Activated CD4-positive, alpha-beta memory T cell treated with anti-CD3 and anti-CD28 coated beads for 36 hours (primary cell): ENCODE data around the gene HAT1. TPM values are rescaled to one million over a fixed set of nuclear protein-coding genes. Genes with fewer than 3 reads are reported as not detected.
"Not testable (repeated sequence)": the region's sequence is repeated elsewhere in the genome, so short reads cannot be mapped to it uniquely, and the experiment has no call there.

Experiments
- CTCF ChIA-PET: fragments of 350-600 bp; sonication (Branson Sonifier 250); formaldehyde crosslinking; loops from one replicate; lab custom pipeline; 2021; ENCODE audit warnings: antibody characterized with exemption, inconsistent platforms; lab: Charles Lee
- POLR2A ChIA-PET: fragments of 350-600 bp; sonication (Branson Sonifier 250); formaldehyde crosslinking; loops from one replicate; lab custom pipeline; 2021; ENCODE audit warnings: antibody characterized with exemption; lab: Charles Lee
- DNase-seq: peaks from one replicate; pipeline ENCODE4 v3.0.0-alpha.2; 2020
- H3K27ac Mint-ChIP-seq: one replicate; pipeline ENCODE4 v1.8.0; 2021; ENCODE audit warnings: mixed read lengths
- H3K27me3 Mint-ChIP-seq: one replicate; pipeline ENCODE4 v1.8.0; 2021; ENCODE audit warnings: mixed read lengths
- H3K36me3 Mint-ChIP-seq: one replicate; pipeline ENCODE4 v1.8.0; 2021; ENCODE audit warnings: mixed read lengths
- H3K4me1 Mint-ChIP-seq: one replicate; pipeline ENCODE4 v1.8.0; 2021; ENCODE audit warnings: low read depth, mixed read lengths
- H3K4me3 Mint-ChIP-seq: one replicate; pipeline ENCODE4 v1.8.0; 2021; ENCODE audit warnings: mild to moderate bottlenecking, mixed read lengths
- H3K9me3 Mint-ChIP-seq: one replicate; pipeline ENCODE4 v1.8.0; 2021; ENCODE audit warnings: mixed read lengths
- intact Hi-C: fragments of 100-400 bp; cut with micrococcal nuclease; formaldehyde crosslinking; loops from one replicate; pipeline ENCODE4 v1.15.1; 2023
- total RNA-seq, 2 experiments: library from RNA; stranded (reverse); gene quantifications; one replicate each; pipeline ENCODE4 v1.2.3, GENCODE V29; 2021

HAT1 gene
- total RNA-seq, 2 experiments from 2014 or later: 86.2 to 90.8 TPM

DNA sequence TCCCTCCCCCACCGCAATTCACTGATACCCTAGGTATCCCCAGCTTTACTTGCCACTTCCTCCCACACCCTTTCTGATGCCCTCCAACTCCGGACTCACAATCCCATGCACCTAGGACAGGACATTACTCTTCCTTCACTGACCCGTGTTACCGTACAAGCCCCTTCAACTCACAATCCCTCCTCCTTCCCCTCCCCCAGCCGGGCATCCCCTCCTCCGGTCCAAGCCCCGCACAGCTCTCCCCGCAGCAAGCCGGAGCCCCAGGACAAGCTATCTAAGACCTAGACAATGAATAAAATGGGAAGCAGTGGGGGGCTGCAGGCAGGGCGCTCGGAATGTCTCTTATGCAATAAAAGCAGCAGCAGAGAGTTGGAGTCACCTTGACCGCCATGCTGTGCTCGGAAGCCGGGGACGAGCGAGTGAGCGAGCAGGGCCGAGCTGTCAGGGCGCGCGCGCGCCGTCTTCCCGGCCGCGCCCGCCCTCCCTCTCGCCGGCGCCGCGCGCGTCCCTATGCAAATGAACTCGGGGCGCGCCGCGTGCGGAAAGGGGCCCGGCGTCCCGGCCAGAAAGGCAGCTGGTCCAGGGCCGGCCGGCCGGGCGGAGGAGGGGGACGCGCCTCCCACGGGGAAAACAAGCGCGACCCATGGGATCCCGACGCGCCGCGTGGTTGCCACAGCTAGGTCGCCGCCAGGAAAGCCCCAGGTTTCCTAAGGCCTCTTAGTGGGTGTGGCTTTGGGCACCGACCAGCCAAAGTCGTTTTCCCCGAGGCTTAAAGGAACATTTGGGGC, 28.2 kb upstream of the HAT1 start, which contains the start of gene SLC25A12:
TSS of gene SLC25A12 (minus strand) at position 421 of the 788 bp plus-strand sequence. CDS start at position 391, 30 bp downstream.
- peak; percentile 83 for DNase-seq
- Mint-ChIP-seq H3K9me3 (no peaks in the 10 kb centered on the region), H3K27me3 (peaks cover 3% of the 10 kb centered on the region), H3K27ac (peak within 1 kb of the TSS; percentile 91), H3K36me3 (peaks cover 14% of the 10 kb centered on the region), H3K4me3 (peak within 1 kb of the TSS; percentile 96), H3K4me1 (peaks cover 26% of the 10 kb centered on the region)
- ChIA-PET POLR2A (interaction anchor here (0.8 to 2.7 kb wide), 6 partner anchors 11 to 965 kb away, joined by 3 to 18 read pairs (median 4); partner anchors contain the start of genes GORASP2 and HAT1), CTCF (interaction anchor here (0.9 to 2.8 kb wide), 3 partner anchors 17 to 209 kb away, joined by 3 to 8 read pairs (median 3); partner anchors contain the start of genes DLX2 and HAT1)
- intact Hi-C loops: loop anchor here (1.0 kb wide), 1 partner anchor 28 kb away; the partner anchor contains the start of gene HAT1

DNA sequence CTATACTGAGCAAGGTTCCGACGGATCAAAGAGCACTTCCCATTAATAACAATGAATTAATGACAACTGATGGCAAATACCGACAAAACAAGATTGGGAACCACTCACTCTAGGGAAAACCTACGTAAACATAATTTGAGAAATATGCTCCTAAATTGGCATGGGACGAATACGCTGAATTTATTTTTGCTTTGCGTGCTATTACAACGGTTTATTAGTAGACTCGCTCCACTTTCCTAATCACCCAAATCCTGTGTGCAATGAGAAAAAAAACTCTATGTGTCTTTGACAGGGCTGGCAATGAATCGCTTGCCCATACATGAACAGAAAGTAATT, 27.7 kb upstream of the HAT1 start:
- POLR2A ChIA-PET: interaction anchor here (1.1 to 2.7 kb wide), 4 partner anchors 12 to 965 kb away, joined by 3 to 18 read pairs (median 4); partner anchors contain the start of gene GORASP2
- H3K4me1 Mint-ChIP-seq: peaks cover 23% of the 10 kb centered on the region

DNA sequence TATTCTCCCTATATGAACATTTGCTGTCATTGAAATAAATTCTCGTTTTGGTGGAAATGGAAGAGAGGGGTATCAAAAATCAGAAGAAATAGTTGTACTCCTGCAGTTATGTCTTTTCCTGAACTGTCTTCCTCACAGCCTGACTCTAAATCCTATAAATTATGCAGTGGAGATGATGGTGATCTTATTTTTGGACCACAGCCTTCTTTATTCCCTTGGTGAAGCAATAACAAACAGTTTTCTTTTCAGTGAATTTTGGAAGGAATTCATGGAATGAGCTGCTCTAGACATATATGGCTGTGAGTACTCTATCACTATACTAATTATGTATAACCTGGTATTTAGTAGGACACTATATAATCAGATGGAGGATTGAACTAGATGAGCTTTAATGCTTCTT, 26.5 kb upstream of the HAT1 start:
- H3K4me3 Mint-ChIP-seq: no peak overlapping the region
- CTCF ChIA-PET: no interaction called here

More for the DNA sequence above, 27.7 kb upstream of the HAT1 start:
- H3K27ac Mint-ChIP-seq: peak overlapping the region; percentile 60
- peaks cover 14% of the 10 kb centered on the region for H3K36me3 Mint-ChIP-seq
- DNase-seq: no peak
- H3K27me3 Mint-ChIP-seq: peaks cover 3% of the 10 kb centered on the region
- no peaks in the 10 kb centered on the region for H3K9me3 Mint-ChIP-seq
- intact Hi-C loops: loop anchor here (1.0 kb wide), 1 partner anchor 28 kb away; the partner anchor contains the start of gene HAT1
- CTCF ChIA-PET: interaction anchor here (0.9 to 2.8 kb wide), 3 partner anchors 18 to 208 kb away, joined by 3 to 8 read pairs (median 3); partner anchors contain the start of genes DLX2 and HAT1
- H3K4me3 Mint-ChIP-seq: peak overlapping the region; percentile 96

DNA sequence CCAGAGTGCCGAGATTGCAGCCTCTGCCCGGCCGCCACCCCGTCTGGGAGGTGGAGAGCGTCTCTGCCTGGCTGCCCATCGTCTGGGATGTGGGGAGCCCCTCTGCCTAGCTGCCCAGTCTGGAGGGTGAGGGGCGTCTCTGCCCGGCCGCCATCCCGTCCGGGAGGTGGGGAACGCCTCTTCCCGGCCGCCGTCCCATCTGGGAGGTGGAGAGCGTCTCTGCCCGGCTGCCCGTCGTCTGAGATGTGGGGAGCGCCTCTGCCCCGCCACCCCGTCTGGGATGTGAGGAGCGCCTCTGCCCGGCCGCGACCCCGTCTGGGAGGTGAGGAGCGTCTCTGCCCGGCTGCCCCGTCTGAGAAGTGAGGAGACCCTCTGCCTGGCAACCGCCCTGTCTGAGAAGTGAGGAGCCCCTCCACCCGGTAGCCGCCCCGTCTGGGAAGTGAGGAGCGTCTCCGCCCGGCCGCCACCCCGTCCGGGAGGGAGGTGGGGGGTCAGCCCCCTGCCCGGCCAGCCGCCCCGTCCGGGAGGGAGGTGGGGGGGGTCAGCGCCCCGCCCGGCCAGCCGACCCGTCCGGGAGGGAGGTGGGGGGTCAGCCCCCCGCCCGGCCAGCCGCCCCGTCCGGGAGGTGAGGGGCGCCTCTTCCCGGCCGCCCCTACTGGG, 22.5 kb upstream of the HAT1 start:
- POLR2A ChIA-PET, H3K4me3 Mint-ChIP-seq, H3K4me1 Mint-ChIP-seq, H3K36me3 Mint-ChIP-seq, intact Hi-C loops, H3K27me3 Mint-ChIP-seq, CTCF ChIA-PET, H3K27ac Mint-ChIP-seq, H3K9me3 Mint-ChIP-seq, DNase-seq: not testable (repeated sequence)

More for the DNA sequence above, 26.5 kb upstream of the HAT1 start:
- peaks cover 8% of the 10 kb centered on the region for H3K36me3 Mint-ChIP-seq
- POLR2A ChIA-PET: interaction anchor here (1.5 kb wide), 1 partner anchor 27 kb away, joined by 4 read pairs; the partner anchor contains the start of gene HAT1
- H3K9me3 Mint-ChIP-seq: no peaks in the 10 kb centered on the region
- intact Hi-C loops: no loop called here
- DNase-seq: no peak
- no peak overlapping the region for H3K27ac Mint-ChIP-seq
- H3K4me1 Mint-ChIP-seq: peaks cover 21% of the 10 kb centered on the region
- peaks cover 3% of the 10 kb centered on the region for H3K27me3 Mint-ChIP-seq

DNA sequence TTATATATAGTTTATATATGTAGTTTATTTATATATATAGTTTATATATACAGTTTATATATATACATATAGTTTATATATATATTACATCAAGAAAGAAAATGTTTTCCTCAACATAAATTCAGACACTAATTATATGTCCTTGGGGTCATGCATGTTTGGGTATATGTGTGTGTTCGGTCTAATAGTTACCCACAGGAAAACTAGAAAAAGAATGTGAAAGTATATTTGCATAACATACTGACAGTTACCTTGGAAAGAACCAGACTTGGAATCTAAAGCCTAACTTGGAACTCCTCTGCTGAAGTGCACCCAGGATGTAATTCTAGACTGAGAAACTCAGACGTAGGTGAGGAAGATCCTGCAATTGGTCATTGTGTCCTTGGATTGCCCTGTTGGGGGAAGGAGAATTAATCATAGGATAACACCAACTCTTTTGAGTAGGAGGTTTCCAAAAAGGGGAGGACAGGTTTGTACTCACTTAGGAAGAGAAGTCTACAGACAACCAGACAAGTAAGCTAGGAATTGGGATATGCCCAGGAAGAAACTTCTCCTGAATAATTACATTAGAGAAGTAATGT, 19.3 kb upstream of the HAT1 start:
- H3K9me3 Mint-ChIP-seq: no peaks in the 10 kb centered on the region
- intact Hi-C loops: no loop called here
- no peaks in the 10 kb centered on the region for H3K36me3 Mint-ChIP-seq
- no peak for DNase-seq
- no peak overlapping the region for H3K4me3 Mint-ChIP-seq
- ChIA-PET POLR2A (no interaction called here), CTCF (no interaction called here)
- no peaks in the 10 kb centered on the region for H3K4me1 Mint-ChIP-seq
- H3K27me3 Mint-ChIP-seq: no peaks in the 10 kb centered on the region
- H3K27ac Mint-ChIP-seq: no peak overlapping the region

DNA sequence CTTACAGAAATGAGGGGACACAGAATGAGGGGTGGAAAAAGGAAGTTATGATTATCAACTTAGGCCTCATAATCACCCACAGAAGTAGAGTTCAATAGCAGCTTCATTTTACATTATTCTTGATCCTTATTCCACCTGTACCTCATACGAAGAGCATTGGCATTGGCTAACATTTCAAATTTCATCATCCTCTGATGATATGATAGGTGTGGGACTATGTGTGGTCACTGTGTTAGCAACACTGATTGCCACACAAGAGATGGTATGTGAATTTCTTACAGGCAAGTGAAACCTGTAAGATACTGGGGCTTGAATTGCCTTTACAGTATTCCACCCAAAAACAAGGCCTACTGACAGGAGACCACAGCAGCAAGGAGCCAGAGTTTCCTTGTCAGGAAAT, 14.0 kb upstream of the HAT1 start:
- Mint-ChIP-seq H3K27ac (no peak overlapping the region), H3K4me1 (peaks cover 4% of the 10 kb centered on the region), H3K36me3 (no peaks in the 10 kb centered on the region), H3K9me3 (no peaks in the 10 kb centered on the region), H3K27me3 (peaks cover 2% of the 10 kb centered on the region), H3K4me3 (no peak overlapping the region)
- DNase-seq: no peak
- ChIA-PET POLR2A (interaction anchor here (0.8 kb wide), 1 partner anchor 14 kb away, joined by 3 read pairs; the partner anchor contains the start of gene HAT1), CTCF (no interaction called here)
- intact Hi-C loops: no loop called here

DNA sequence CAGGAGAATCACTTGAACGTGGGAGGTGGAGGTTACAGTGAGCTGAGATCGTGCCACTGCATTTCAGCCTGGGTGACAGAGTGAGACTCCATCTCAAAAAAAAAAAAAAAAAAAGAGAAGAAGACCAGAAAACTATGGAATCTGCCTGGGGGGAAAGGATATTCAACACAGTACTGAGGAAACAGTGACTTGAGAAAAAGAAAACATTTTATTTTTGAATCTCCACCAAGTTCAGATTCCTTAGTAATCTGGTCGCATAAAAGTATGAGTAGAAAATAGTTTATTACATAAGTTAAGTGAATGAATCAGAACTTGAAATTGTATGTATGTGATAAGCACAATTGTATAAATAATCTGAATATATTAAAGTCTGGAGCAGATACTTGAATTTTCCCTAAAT, 13.0 kb upstream of the HAT1 start:
- ChIA-PET CTCF (interaction anchor here (0.7 kb wide), 1 partner anchor 520 kb away, joined by 4 read pairs; no protein-coding TSS in a partner anchor), POLR2A (no interaction called here)
- intact Hi-C loops: no loop called here
- no peak for DNase-seq
- H3K27me3 Mint-ChIP-seq: peaks cover 2% of the 10 kb centered on the region
- no peak overlapping the region for H3K4me3 Mint-ChIP-seq
- H3K9me3 Mint-ChIP-seq: no peaks in the 10 kb centered on the region
- H3K4me1 Mint-ChIP-seq: peaks cover 4% of the 10 kb centered on the region
- H3K36me3 Mint-ChIP-seq: no peaks in the 10 kb centered on the region
- H3K27ac Mint-ChIP-seq: no peak overlapping the region

DNA sequence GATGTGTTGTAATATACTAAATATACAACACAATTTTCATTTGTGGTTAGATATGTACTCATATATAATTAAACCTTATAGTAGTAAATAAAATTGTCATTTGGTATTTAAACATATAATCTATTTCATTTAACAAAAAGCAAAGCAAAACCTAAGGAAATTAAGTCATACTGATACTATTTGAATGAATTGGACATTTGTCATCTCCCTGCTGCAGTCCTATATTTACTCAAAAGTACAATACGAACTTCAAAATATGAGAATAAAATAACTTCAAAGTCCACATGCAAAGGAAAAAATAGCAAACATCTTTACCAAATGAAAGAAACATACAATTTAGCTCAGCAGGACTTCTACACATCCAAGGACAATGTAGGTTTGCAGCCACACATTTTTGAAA, 11.8 kb upstream of the HAT1 start:
- no peak overlapping the region for H3K27ac Mint-ChIP-seq
- peaks cover 2% of the 10 kb centered on the region for H3K27me3 Mint-ChIP-seq
- DNase-seq: no peak
- ChIA-PET POLR2A (no interaction called here), CTCF (no interaction called here)
- intact Hi-C loops: no loop called here
- no peaks in the 10 kb centered on the region for H3K36me3 Mint-ChIP-seq
- peaks cover 4% of the 10 kb centered on the region for H3K4me1 Mint-ChIP-seq
- H3K9me3 Mint-ChIP-seq: no peaks in the 10 kb centered on the region
- no peak overlapping the region for H3K4me3 Mint-ChIP-seq

DNA sequence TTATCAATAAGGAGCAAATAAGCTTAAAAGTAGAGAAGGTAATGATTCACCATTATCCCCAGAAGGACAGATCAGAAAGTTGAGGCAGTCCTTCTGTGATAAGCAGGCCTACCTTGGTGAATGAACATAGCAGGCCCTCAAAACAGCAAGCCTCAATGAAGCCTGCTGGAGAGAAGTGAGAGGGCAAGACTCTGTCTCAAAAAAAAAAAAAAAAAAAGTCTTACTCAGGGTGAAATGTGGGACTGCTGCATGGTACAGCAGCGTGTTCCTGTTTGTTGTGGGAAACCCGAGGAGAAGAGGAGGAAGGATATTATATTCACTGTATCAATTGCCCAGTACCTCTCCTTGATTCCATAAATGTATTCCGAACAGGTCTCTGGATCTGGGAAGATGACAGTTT, 8.7 kb upstream of the HAT1 start:
- POLR2A ChIA-PET: no interaction called here
- H3K27me3 Mint-ChIP-seq: peaks cover 2% of the 10 kb centered on the region
- H3K36me3 Mint-ChIP-seq: no peaks in the 10 kb centered on the region
- peaks cover 4% of the 10 kb centered on the region for H3K4me1 Mint-ChIP-seq
- H3K27ac Mint-ChIP-seq: no peak overlapping the region
- H3K4me3 Mint-ChIP-seq: no peak overlapping the region
- CTCF ChIA-PET: no interaction called here
- intact Hi-C loops: no loop called here
- no peaks in the 10 kb centered on the region for H3K9me3 Mint-ChIP-seq
- DNase-seq: no peak

DNA sequence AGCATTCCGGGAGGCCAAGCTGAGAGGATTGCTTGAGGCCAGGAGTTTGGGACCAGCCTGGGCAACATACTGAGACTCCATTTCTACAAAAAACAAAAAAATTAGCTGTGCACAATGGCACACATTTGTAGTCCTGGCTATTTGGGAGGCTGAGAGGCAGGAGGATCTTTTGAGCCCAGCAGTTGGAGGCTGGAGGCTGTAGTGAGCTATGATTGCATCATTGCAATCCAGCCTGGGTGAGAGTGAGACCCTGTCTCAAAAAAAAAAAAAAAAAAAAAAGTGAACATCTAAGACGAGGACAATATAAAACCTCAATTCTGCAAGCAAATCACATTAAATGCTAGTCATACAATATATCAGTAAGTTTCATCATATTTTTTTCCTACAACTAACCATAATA, 2.8 kb upstream of the HAT1 start:
- POLR2A ChIA-PET: no interaction called here
- CTCF ChIA-PET: no interaction called here
- intact Hi-C loops: no loop called here

DNA sequence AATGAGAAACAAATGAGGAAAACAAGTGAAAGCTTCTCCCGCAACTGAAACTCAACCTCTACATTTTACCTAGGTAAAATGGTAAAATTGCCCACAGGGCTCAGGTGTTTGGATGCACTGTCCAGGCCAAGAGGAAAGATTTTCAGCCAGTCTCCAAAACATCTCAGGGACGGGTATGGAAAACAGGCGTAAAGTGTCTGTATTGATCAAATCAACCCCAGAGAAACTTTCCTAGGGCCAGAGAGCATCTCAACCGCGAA, 361 bp upstream of the HAT1 start:
- no peaks in the 10 kb centered on the region for H3K27me3 Mint-ChIP-seq
- ChIA-PET POLR2A (interaction anchor here (0.9 to 1.7 kb wide), 6 partner anchors 13 to 993 kb away, joined by 3 to 4 read pairs (median 3); partner anchors contain the start of genes DCAF17, GORASP2 and METTL8), CTCF (interaction anchor here (1.2 to 1.6 kb wide), 4 partner anchors 29 to 540 kb away, joined by 3 to 8 read pairs (median 3); partner anchors contain the start of gene SLC25A12)
- no peaks in the 10 kb centered on the region for H3K9me3 Mint-ChIP-seq
- peaks cover 11% of the 10 kb centered on the region for H3K36me3 Mint-ChIP-seq
- H3K27ac Mint-ChIP-seq: peak overlapping the region; percentile 98
- DNase-seq: no peak
- H3K4me1 Mint-ChIP-seq: peaks cover 29% of the 10 kb centered on the region
- H3K4me3 Mint-ChIP-seq: peak overlapping the region; percentile 97
- intact Hi-C loops: loop anchor here (1.0 to 5.0 kb wide), 6 partner anchors 28 to 993 kb away; partner anchors contain the start of genes DLX2, DYNC1I2, GORASP2 and METAP1D

More for the DNA sequence above, 2.8 kb upstream of the HAT1 start:
- Mint-ChIP-seq H3K9me3 (no peaks in the 10 kb centered on the region), H3K27me3 (no peaks in the 10 kb centered on the region), H3K36me3 (peaks cover 1% of the 10 kb centered on the region), H3K4me1 (peaks cover 19% of the 10 kb centered on the region), H3K27ac (no peak overlapping the region), H3K4me3 (no peak overlapping the region)
- DNase-seq: no peak
